Suprapubic skin (tissue), 4 donors: Measurements from ENCODE around the gene HOXA13. TPM values are rescaled to one million over a fixed set of nuclear protein-coding genes. Genes with fewer than 3 reads are reported as not detected.

Source experiments
- DNase-seq, 2 donors: peaks; one replicate each; pipeline ENCODE4 v3.0.0-alpha.2; 2019; ENCODE audit warnings: low spot score in 2 of 2
- H3K27ac ChIP-seq: fragments of 200-600 bp; sonication (generic); one replicate; pipeline ENCODE4 v1.5.1; 2019
- H3K27me3 ChIP-seq: fragments of 200-600 bp; sonication (generic); one replicate; pipeline ENCODE4 v1.5.1; 2019
- H3K36me3 ChIP-seq: fragments of 200-600 bp; sonication (generic); one replicate; pipeline ENCODE4 v1.5.1; 2019
- H3K4me1 ChIP-seq: fragments of 200-600 bp; sonication (generic); one replicate; pipeline ENCODE4 v1.5.1; 2019
- H3K4me3 ChIP-seq: fragments of 200-600 bp; sonication (generic); one replicate; pipeline ENCODE4 v1.5.1; 2019; ENCODE audit warnings: mild to moderate bottlenecking
- H3K9me3 ChIP-seq: fragments of 200-600 bp; sonication (generic); one replicate; pipeline ENCODE4 v1.5.1; 2019
- CTCF ChIP-seq, 2 donors: fragments of 200-600 bp in 1 of 2; fragments of 450-650 bp in 1 of 2; sonication (generic) in 1 of 2; IDR thresholded peaks; one replicate each; pipeline ENCODE4 v1.5.1; 2016 to 2019; ENCODE audit warnings: antibody characterized with exemption in 2 of 2, mild to moderate bottlenecking in 1 of 2, moderate library complexity in 1 of 2
- EP300 ChIP-seq: sonication (generic); formaldehyde crosslinking; IDR thresholded peaks from one replicate; pipeline ENCODE4 v1.6.1; 2017; ENCODE audit warnings: antibody characterized with exemption
- POLR2A ChIP-seq, 2 donors: fragments of 450-650 bp; IDR thresholded peaks; one replicate each; pipeline ENCODE4 v1.6.1; 2017; ENCODE audit warnings: antibody characterized with exemption in 2 of 2, mild to moderate bottlenecking in 2 of 2, moderate library complexity in 2 of 2
- POLR2AphosphoS5 ChIP-seq, 3 donors: sonication (generic); formaldehyde crosslinking; IDR thresholded peaks; one replicate each; pipeline ENCODE4 v1.6.1; 2017; ENCODE audit warnings: antibody characterized with exemption in 3 of 3
- WGBS: methylation state at CpG from one replicate; pipeline ENCODE4 v1.1.5; 2018; 5-methylcytosine and 5-hydroxymethylcytosine counted together
- total RNA-seq, 4 donors: library from RNA; depleted of rRNA; stranded (reverse); fragments of >200 nt; gene quantifications; one replicate each; pipeline ENCODE4 v1.1.0, GENCODE V29; 2016

HOXA13 gene
- total RNA-seq, 4 donors from 2014 or later = 0.17 TPM; not detected in 3

GRCh38 chr7:27148756-27149641, 50.9 kb downstream of the HOXA13 start:
- no peak for DNase-seq
- H3K27me3 ChIP-seq = peaks cover 9% of the 10 kb centered on the region
- TF ChIP-seq POLR2AphosphoS5 (IDR thresholded peaks at IDR 0.05) (peak in 1 of 3 donors; percentile 8), EP300 (no peak), POLR2A (IDR thresholded peaks at IDR 0.05) (no peak), CTCF (IDR thresholded peaks at IDR 0.05) (no peak)

GRCh38 chr7:27148031-27148755, 51.7 kb downstream of the HOXA13 start:
- TF ChIP-seq EP300 (no peak), POLR2A (IDR thresholded peaks at IDR 0.05) (no peak), POLR2AphosphoS5 (IDR thresholded peaks at IDR 0.05) (no peak), CTCF (IDR thresholded peaks at IDR 0.05) (no peak)
- peaks cover 79% of the 10 kb centered on the region for H3K4me1 ChIP-seq
- peak overlapping the region; percentile 53 for H3K4me3 ChIP-seq
- WGBS = 8% methylated on average over 18 of the region's 28 CpGs
- no peaks in the 10 kb centered on the region for H3K9me3 ChIP-seq
- H3K36me3 ChIP-seq = peaks cover 16% of the 10 kb centered on the region
- H3K27ac ChIP-seq = peak overlapping the region; percentile 97
- DNase-seq = peak; percentile 66 to 82
- peaks cover 9% of the 10 kb centered on the region for H3K27me3 ChIP-seq

More at GRCh38 chr7:27148756-27149641, 50.9 kb downstream of the HOXA13 start:
- Histone ChIP-seq H3K27ac (peak overlapping the region; percentile 97), H3K36me3 (peaks cover 16% of the 10 kb centered on the region), H3K4me3 (peak overlapping the region; percentile 53), H3K4me1 (peaks cover 85% of the 10 kb centered on the region), H3K9me3 (no peaks in the 10 kb centered on the region)
- 16% methylated on average over 16 of the region's 30 CpGs for WGBS

GRCh38 chr7:27147199-27148030, 52.5 kb downstream of the HOXA13 start, which contains the start of gene HOXA6:
Gene HOXA6 (minus strand): TSS chr7:27147774. CDS start chr7:27147749, 25 bp downstream.
- TF ChIP-seq CTCF (IDR thresholded peaks at IDR 0.05) (no peak), POLR2A (IDR thresholded peaks at IDR 0.05) (no peak), POLR2AphosphoS5 (IDR thresholded peaks at IDR 0.05) (peak in 1 of 3 donors; percentile 11)
- H3K4me3 ChIP-seq = peak within 1 kb of the TSS; percentile 53
- DNase-seq = peak; percentile 89 to 91
- peaks cover 71% of the 10 kb centered on the region for H3K4me1 ChIP-seq
- no peaks in the 10 kb centered on the region for H3K9me3 ChIP-seq
- peaks cover 4% of the 10 kb centered on the region for H3K27me3 ChIP-seq
- H3K36me3 ChIP-seq = peaks cover 16% of the 10 kb centered on the region
- WGBS = 31% methylated on average over 15 of the region's 63 CpGs
- peak within 1 kb of the TSS; percentile 97 for H3K27ac ChIP-seq

GRCh38 chr7:27146491-27147198, 53.2 kb downstream of the HOXA13 start:
- TF ChIP-seq EP300 (no peak), POLR2A (IDR thresholded peaks at IDR 0.05) (no peak), POLR2AphosphoS5 (IDR thresholded peaks at IDR 0.05) (no peak), CTCF (IDR thresholded peaks at IDR 0.05) (no peak)
- Histone ChIP-seq H3K27me3 (peaks cover 4% of the 10 kb centered on the region), H3K9me3 (no peaks in the 10 kb centered on the region), H3K36me3 (peaks cover 16% of the 10 kb centered on the region), H3K27ac (peak overlapping the region; percentile 97), H3K4me1 (peaks cover 69% of the 10 kb centered on the region), H3K4me3 (peak overlapping the region; percentile 53)
- no peak for DNase-seq
- 77% methylated on average over 5 of the region's 5 CpGs for WGBS
